Stimulated activated CD8-positive, alpha-beta memory T cell treated with anti-CD3 and anti-CD28 coated beads, Interleukin-2, amount 100 ng/mL, for 48 hours (primary cell): ENCODE data around the gene ABHD11.
A peak's percentile ranks its signal among the peaks of the same experiment; 100 is the strongest.

Source experiments
- DNase-seq, 2 donors: peaks; one replicate each; pipeline ENCODE4 v3.0.0-alpha.2; 2020; ENCODE audit warnings: low read depth in 2 of 2

Gene ABHD11

GRCh38 chr7:73701357-73701995 is 37.1 kb downstream of the ABHD11 start:
- peak in 1 of 2 donors; percentile 8 for DNase-seq

- DNase-seq, result no peak
Observed at GRCh38 chr7:73700581-73701134, 37.9 kb downstream of the ABHD11 start.

DNA sequence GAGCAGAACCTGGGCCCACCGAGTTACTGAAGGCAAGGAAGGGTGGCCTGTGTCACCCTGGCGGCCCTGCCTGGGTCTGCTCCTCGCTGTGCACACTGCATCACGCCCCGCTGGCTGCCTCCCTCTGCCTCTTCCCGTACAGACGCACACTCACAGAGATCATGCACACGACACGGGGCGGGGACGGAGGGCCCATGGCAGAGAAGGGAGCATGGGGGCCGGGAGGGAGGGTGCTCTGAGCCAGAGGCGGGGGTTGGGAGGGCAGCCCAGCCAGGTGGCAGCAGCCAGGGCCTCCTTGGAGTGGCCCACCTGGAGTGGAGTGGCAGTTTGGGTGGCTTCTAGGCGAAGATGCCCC is 38.6 kb downstream of the ABHD11 start:
- no peak for DNase-seq

- no peak for DNase-seq
Observed at GRCh38 chr7:73699370-73700068, 39.1 kb downstream of the ABHD11 start.

- DNase-seq, result no peak
Observed at GRCh38 chr7:73698410-73698809, 40.2 kb downstream of the ABHD11 start.

GRCh38 chr7:73696372-73696771 is 42.2 kb downstream of the ABHD11 start:
- no peak for DNase-seq

- DNase-seq, result no peak
Observed at GRCh38 chr7:73690646-73691045, 48.0 kb downstream of the ABHD11 start.

DNA sequence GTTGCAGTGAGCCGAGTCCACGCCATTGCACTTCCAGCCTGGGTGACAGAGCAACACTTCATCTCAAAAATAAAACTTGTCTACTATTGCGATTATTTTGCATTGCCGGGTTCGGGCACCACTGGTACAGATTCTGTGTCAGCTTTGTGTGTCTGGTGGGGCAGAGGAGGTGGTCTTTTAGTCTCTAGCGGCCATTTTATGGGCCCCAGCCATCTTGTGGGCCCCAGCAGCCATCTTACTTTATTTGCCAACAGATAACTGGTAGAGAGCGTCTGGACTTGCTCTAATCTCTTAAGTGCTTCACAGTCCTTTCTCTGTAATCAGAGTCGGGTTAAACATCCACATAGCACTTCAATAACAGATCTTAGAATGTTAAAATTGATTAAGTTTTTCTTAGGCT is 50.3 kb downstream of the ABHD11 start:
- DNase-seq, result no peak
